ENCODE measurements around the gene MAP3K12.

Gene MAP3K12

DNA sequence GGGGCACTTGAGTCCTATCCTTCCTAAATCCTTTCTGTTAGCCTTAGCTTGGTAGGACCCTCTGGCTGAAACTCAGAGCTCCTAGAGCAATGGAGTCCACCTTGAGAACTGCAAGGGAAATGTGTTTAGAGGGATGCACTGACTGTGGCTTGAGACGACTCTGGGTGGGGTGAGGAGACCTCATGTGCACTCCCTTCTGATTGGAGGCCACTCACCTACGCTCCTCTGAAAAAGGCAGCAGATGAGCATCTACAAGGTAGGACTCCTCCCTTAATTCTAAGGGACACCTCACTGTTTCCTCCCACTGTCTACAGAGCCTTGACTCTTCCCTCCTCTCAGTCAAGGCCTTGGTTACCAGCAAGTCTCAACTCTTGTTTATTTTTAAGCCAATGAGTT lies 1.0 kb downstream of the MAP3K12 start:
- Histone ChIP-seq H3K9me3 (no peaks in the 10 kb centered on the region), H3K36me3 (no peaks in the 10 kb centered on the region), H3K27me3 (peaks cover 13% of the 10 kb centered on the region), H3K4me3 (ENCODE audit: low read depth in 1 of 2, low read length in 1 of 2) (no peak overlapping the region), H3K4me1 (ENCODE audit: control insufficient read depth in 1 of 2, insufficient read depth in 1 of 2, low read depth in 1 of 2, low read length in 1 of 2) (peaks cover 28 to 35% of the 10 kb centered on the region in 2 experiments), H3K27ac (peak overlapping the region; percentile 13)
- TF ChIP-seq CTCF (IDR thresholded peaks at IDR 0.05) = no peak

DNA sequence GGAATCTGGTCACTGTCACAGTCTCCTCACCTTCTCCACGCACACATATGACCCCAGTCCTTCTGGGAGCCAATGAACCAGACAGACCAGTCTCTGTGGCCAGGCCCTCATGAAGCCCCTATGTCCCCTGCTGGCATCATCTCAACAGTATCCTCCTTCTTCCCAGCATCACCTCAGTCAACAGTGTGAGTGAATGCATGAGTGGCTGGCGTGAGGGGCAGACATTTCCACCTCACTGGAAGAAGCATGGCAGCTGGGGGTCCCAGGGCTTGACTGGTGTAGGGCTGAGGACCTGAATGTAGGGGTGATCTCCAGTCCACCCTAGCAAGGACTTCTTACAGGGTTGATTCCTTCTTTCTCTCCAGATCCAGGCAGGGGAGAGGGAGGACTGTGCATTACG lies 1.8 kb downstream of the MAP3K12 start:
- H3K4me1 ChIP-seq (ENCODE audit: control insufficient read depth in 1 of 2, insufficient read depth in 1 of 2, low read depth in 1 of 2, low read length in 1 of 2) = peaks cover 35 to 37% of the 10 kb centered on the region in 2 experiments
- no peak overlapping the region for H3K4me3 ChIP-seq (ENCODE audit: low read depth in 1 of 2, low read length in 1 of 2)
- H3K27me3 ChIP-seq = peaks cover 13% of the 10 kb centered on the region
- no peak for TF ChIP-seq CTCF (IDR thresholded peaks at IDR 0.05)
- no peaks in the 10 kb centered on the region for H3K36me3 ChIP-seq
- H3K9me3 ChIP-seq = no peaks in the 10 kb centered on the region
- no peak overlapping the region for H3K27ac ChIP-seq

GRCh38 chr12:53496752-53497032 lies 2.6 kb downstream of the MAP3K12 start:
- H3K27ac ChIP-seq = no peak overlapping the region
- no peaks in the 10 kb centered on the region for H3K36me3 ChIP-seq
- H3K27me3 ChIP-seq = peaks cover 13% of the 10 kb centered on the region
- peaks cover 37 to 38% of the 10 kb centered on the region in 2 experiments for H3K4me1 ChIP-seq (ENCODE audit: control insufficient read depth in 1 of 2, insufficient read depth in 1 of 2, low read depth in 1 of 2, low read length in 1 of 2)
- H3K9me3 ChIP-seq = no peaks in the 10 kb centered on the region
- TF ChIP-seq CTCF (IDR thresholded peaks at IDR 0.05) = no peak
- no peak overlapping the region for H3K4me3 ChIP-seq (ENCODE audit: low read depth in 1 of 2, low read length in 1 of 2)

DNA sequence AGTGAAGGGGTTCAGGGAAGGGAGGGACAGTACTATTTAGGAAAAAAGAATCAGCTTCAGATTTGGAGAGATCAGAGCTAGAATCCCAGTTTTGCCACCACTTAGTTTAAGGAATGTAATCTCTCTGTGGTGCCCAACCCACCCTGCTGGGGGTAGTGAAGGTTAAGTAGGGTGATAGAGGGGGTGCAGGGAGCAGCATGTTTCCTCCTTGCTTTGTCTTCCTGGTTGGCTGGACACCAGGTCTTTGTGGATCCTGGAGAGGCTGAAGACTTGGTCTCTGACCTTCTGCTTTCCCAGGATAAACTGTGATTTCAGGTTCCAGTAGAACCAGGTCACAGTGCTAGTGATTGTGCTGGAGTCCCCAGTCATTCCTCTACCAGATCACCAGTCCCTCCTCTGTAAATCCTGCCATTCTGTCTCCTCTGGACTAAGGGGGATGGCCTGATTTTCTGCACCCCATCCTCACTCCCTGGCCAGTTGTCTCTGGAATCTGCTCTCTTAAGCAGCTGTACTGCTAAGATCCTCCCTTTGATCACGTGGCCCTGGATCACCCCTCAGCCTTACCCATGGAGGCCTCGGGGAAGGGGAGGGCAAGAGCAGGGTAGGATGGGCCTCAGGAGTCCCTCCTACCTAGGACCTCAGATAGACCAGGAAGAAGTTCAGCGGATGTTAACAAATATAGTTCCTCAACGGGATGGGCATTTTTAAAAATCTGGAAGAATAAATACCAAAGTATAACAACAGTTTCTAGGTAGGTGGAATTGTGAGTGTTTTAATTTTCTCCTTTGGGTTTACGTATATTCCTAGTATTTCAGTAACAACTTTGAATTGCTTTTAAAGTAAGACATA lies 3.1 kb downstream of the MAP3K12 start:
- TF ChIP-seq CTCF (IDR thresholded peaks at IDR 0.05) = no peak
- Histone ChIP-seq H3K27ac (peak overlapping the region; percentile 14), H3K27me3 (peaks cover 13% of the 10 kb centered on the region), H3K4me3 (ENCODE audit: low read depth in 1 of 2, low read length in 1 of 2) (no peak overlapping the region), H3K9me3 (no peaks in the 10 kb centered on the region), H3K4me1 (ENCODE audit: control insufficient read depth in 1 of 2, insufficient read depth in 1 of 2, low read depth in 1 of 2, low read length in 1 of 2) (peaks cover 33% of the 10 kb centered on the region in 2 experiments), H3K36me3 (no peaks in the 10 kb centered on the region)

GRCh38 chr12:53493610-53494391 lies 5.5 kb downstream of the MAP3K12 start:
- H3K27ac ChIP-seq = peak overlapping the region; percentile 80

More at GRCh38 chr12:53493610-53494391, 5.5 kb downstream of the MAP3K12 start:
- Histone ChIP-seq H3K27me3 (peaks cover 7% of the 10 kb centered on the region), H3K9me3 (no peaks in the 10 kb centered on the region), H3K36me3 (no peaks in the 10 kb centered on the region), H3K4me3 (ENCODE audit: low read depth in 1 of 2, low read length in 1 of 2) (peak overlapping the region; percentile 63 to 82), H3K4me1 (ENCODE audit: control insufficient read depth in 1 of 2, insufficient read depth in 1 of 2, low read depth in 1 of 2, low read length in 1 of 2) (peaks cover 19 to 20% of the 10 kb centered on the region in 2 experiments)
- no peak for TF ChIP-seq CTCF (IDR thresholded peaks at IDR 0.05)

Data from neutrophil (primary cell).